AG04450 (cell line): ENCODE data around the gene DIO2. TPM values are rescaled to one million over a fixed set of nuclear protein-coding genes. Genes with fewer than 3 reads are reported as not detected.

Source experiments
- CTCF ChIA-PET: fragments of 300-600, 350-600 bp; formaldehyde crosslinking; extraction: SDS; loops from one replicate; lab custom pipeline; 2022; ENCODE audit warnings: antibody characterized with exemption, inconsistent platforms; lab: Charles Lee
- POLR2A ChIA-PET: fragments of 350-600 bp; formaldehyde crosslinking; extraction: SDS; loops from one replicate; lab custom pipeline; 2021; ENCODE audit warnings: antibody characterized with exemption, inconsistent platforms; lab: Yijun Ruan, JAX
- DNase-seq: peaks from one replicate; pipeline ENCODE4 v3.0.0-alpha.2; 2011; ENCODE audit warnings: low read depth, low spot score
- H3K27ac ChIP-seq: one replicate; pipeline ENCODE4 v1.5.1; 2012; ENCODE audit warnings: low read depth, low read length, control low read depth
- H3K27me3 ChIP-seq: one replicate; pipeline ENCODE4 v1.6.0; 2012; ENCODE audit warnings: low read length; ENCODE audit not compliant: control insufficient read depth, insufficient read depth
- H3K4me3 ChIP-seq: 2 replicates; pipeline ENCODE4 v1.5.1; 2011; ENCODE audit warnings: mild to moderate bottlenecking, low read depth, low read length, control low read depth
- H3K9me3 ChIP-seq: 2 replicates; pipeline ENCODE4 v1.5.1; 2012; ENCODE audit warnings: low read length; ENCODE audit not compliant: control insufficient read depth, insufficient read depth
- polyA plus RNA-seq: library from polyadenylated mRNA; depleted of rRNA; stranded (reverse); fragments of >200 nt; gene quantifications from 2 replicates; pipeline ENCODE4 v1.2.3, GENCODE V29; 2011
- TF ChIP-seq, protein P1 (sequence below): IDR thresholded peaks from 2 replicates; pipeline ENCODE4 v1.5.1; 2011; ENCODE audit warnings: low read depth, low read length, control low read depth, inconsistent platforms

Gene DIO2
- polyA plus RNA-seq, 1 experiment, result 28.9 TPM

DNA sequence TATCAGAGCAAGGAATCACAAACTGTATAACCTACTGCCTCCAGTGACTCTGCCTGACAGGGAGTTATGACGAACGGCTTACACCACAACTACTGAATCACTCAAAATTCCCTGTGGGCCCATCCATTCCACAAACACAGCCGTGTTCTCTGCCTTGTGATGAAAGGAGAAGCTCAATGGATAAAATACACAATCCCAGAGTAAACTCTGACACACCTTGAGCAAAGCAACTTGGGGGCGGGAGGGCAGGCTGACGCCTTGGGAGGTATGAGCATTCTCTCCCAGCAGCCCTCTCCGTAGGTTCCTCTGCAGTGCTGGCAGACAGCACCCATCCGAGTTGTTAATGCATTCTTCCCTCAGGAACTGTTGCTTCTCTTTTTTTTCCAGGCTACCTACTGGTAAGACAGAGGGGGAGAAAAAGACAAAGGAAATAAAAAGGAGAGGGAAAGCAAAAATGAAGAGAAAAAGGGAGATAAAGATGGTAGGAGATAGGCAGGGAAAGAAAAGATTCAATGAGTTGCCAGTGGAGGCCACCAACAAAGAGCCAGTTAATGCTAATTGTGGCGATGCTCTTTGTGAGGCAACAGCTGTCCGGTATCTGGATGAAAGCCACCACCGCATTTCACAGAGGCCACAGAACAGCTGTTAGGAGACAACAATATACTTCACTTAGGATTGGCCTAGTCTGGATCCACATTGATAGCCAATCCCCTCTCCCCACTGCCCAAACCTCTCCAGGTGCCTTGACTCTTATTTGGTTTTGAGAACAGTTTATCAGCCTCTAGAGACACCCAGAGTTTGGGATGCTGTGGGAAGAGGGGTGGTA lies 4.7 kb upstream of the DIO2 start:
- peak overlapping the region; percentile 23 for H3K27ac ChIP-seq
- DNase-seq, result no peak
- no peaks in the 10 kb centered on the region for H3K9me3 ChIP-seq
- no peak overlapping the region for H3K4me3 ChIP-seq
- TF ChIP-seq, protein P1, sequence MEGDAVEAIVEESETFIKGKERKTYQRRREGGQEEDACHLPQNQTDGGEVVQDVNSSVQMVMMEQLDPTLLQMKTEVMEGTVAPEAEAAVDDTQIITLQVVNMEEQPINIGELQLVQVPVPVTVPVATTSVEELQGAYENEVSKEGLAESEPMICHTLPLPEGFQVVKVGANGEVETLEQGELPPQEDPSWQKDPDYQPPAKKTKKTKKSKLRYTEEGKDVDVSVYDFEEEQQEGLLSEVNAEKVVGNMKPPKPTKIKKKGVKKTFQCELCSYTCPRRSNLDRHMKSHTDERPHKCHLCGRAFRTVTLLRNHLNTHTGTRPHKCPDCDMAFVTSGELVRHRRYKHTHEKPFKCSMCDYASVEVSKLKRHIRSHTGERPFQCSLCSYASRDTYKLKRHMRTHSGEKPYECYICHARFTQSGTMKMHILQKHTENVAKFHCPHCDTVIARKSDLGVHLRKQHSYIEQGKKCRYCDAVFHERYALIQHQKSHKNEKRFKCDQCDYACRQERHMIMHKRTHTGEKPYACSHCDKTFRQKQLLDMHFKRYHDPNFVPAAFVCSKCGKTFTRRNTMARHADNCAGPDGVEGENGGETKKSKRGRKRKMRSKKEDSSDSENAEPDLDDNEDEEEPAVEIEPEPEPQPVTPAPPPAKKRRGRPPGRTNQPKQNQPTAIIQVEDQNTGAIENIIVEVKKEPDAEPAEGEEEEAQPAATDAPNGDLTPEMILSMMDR, result no peak
- H3K27me3 ChIP-seq, result no peaks in the 10 kb centered on the region
- ChIA-PET POLR2A (no interaction called here), CTCF (interaction anchor here (0.6 to 1.2 kb wide), 2 partner anchors 372 to 635 kb away, joined by 3 read pairs; no protein-coding TSS in a partner anchor)

GRCh38 chr14:80215081-80215480 lies 3.8 kb upstream of the DIO2 start:
- H3K27ac ChIP-seq, result no peak overlapping the region
- H3K27me3 ChIP-seq, result no peaks in the 10 kb centered on the region
- H3K4me3 ChIP-seq, result no peak overlapping the region
- ChIA-PET CTCF (interaction anchor here (0.6 kb wide), 1 partner anchor 371 kb away, joined by 3 read pairs; no protein-coding TSS in a partner anchor), POLR2A (no interaction called here)
- no peak for DNase-seq
- TF ChIP-seq, protein P1, result no peak
- no peaks in the 10 kb centered on the region for H3K9me3 ChIP-seq

DNA sequence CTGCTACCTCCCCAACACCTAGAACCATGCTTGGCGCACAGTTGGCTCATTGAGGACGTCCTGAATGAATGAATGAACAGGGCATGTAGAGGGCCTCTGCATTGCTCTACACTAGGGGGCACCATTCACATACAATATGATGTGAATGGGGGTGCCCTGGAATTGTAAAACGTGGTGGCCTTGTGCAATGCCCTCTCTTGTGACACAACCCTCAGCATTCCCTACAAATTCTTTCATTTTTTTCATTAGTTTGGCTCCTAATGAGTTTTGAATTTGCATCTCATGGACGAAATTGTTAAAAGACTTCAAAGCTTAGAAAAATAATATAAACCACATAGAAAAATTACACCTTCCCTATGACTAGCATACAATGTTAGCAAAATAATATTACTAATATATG lies 2.3 kb upstream of the DIO2 start:
- Histone ChIP-seq H3K4me3 (no peak overlapping the region), H3K27me3 (no peaks in the 10 kb centered on the region), H3K27ac (no peak overlapping the region), H3K9me3 (no peaks in the 10 kb centered on the region)
- POLR2A ChIA-PET, result no interaction called here
- TF ChIP-seq, protein P1, result peak; percentile 54
- no peak for DNase-seq
- CTCF ChIA-PET, result interaction anchor here (0.6 to 2.1 kb wide), 13 partner anchors 12 to 650 kb away, joined by 3 to 10 read pairs (median 4); no protein-coding TSS in a partner anchor

- CTCF ChIA-PET, result interaction anchor here (0.6 to 1.3 kb wide), 5 partner anchors 11 to 1252 kb away, joined by 3 to 7 read pairs (median 4); no protein-coding TSS in a partner anchor
These were observed 706 bp upstream of the DIO2 start for GRCh38 chr14:80212023-80212397.

More at GRCh38 chr14:80212023-80212397, 706 bp upstream of the DIO2 start:
- no peaks in the 10 kb centered on the region for H3K27me3 ChIP-seq
- no peaks in the 10 kb centered on the region for H3K9me3 ChIP-seq
- H3K27ac ChIP-seq, result no peak overlapping the region
- POLR2A ChIA-PET, result interaction anchor here (0.6 kb wide), 1 partner anchor 406 kb away, joined by 7 read pairs; no protein-coding TSS in a partner anchor
- TF ChIP-seq, protein P1, result no peak
- H3K4me3 ChIP-seq, result peak overlapping the region; percentile 54
- DNase-seq, result peak; percentile 23
